Astrocyte of the spinal cord (primary cell): ENCODE data around the gene NUBP2.

ENCODE experiments used
- DNase-seq: peaks from one replicate; pipeline ENCODE4 v3.0.0; 2011; ENCODE audit warnings: low read depth, low spot score
- H3K4me3 ChIP-seq: 2 replicates; pipeline ENCODE4 v1.5.1; 2011; ENCODE audit warnings: low read depth, mild to moderate bottlenecking, low read length, moderate library complexity
- CTCF ChIP-seq: IDR thresholded peaks from 2 replicates; pipeline ENCODE4 v1.5.1; 2012; ENCODE audit warnings: low read depth, mild to moderate bottlenecking, low read length, inconsistent platforms
- in situ Hi-C: cut with HindIII; loops from 2 replicates; pipeline ENCODE4 v1.10.0; 2017; ENCODE audit warnings: low sequenced_read_pairs

NUBP2 gene

GRCh38 chr16:1820096-1820945 lies 37.6 kb downstream of the NUBP2 start:
- no peak for TF ChIP-seq CTCF
- no peak for DNase-seq
- H3K4me3 ChIP-seq: no peak overlapping the region
- in situ Hi-C loops: no loop called here

GRCh38 chr16:1820946-1821290 lies 38.2 kb downstream of the NUBP2 start:
- in situ Hi-C loops: no loop called here

GRCh38 chr16:1821861-1822611 lies 39.3 kb downstream of the NUBP2 start:
- no peak overlapping the region for H3K4me3 ChIP-seq
- in situ Hi-C loops: no loop called here
- TF ChIP-seq CTCF: no peak
- no peak for DNase-seq

More at GRCh38 chr16:1820946-1821290, 38.2 kb downstream of the NUBP2 start:
- DNase-seq: no peak
- H3K4me3 ChIP-seq: no peak overlapping the region
- no peak for TF ChIP-seq CTCF

GRCh38 chr16:1822801-1823200 lies 40.0 kb downstream of the NUBP2 start:
- no peak for DNase-seq
- in situ Hi-C loops: no loop called here
- no peak for TF ChIP-seq CTCF
- H3K4me3 ChIP-seq: no peak overlapping the region

- peak; percentile 39 for DNase-seq
- TF ChIP-seq CTCF: peak; percentile 33
- H3K4me3 ChIP-seq: no peak overlapping the region
- in situ Hi-C loops: no loop called here
Measured at GRCh38 chr16:1823821-1824220, 41.1 kb downstream of the NUBP2 start.

- in situ Hi-C loops: no loop called here
- peak overlapping the region; percentile 89 for H3K4me3 ChIP-seq
- no peak for TF ChIP-seq CTCF
- no peak for DNase-seq
Measured at GRCh38 chr16:1825381-1825863, 42.7 kb downstream of the NUBP2 start.
